ENCODE results near the gene LONRF2.

DNA sequence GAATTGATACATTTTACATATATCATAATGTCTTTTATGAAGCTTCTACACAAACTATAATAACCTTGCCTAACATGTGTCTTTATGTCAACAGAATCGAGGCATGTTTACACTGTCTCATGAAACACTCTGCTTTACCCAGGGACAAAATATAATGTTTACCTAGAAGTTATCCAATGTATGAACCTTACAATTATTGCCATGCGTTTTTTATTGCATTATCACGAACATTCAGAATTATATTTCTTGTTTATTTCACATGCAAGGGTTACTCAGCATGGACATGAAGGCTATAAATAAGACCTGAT is 19.8 kb downstream of the LONRF2 start:
- TF ChIP-seq, protein P1, sequence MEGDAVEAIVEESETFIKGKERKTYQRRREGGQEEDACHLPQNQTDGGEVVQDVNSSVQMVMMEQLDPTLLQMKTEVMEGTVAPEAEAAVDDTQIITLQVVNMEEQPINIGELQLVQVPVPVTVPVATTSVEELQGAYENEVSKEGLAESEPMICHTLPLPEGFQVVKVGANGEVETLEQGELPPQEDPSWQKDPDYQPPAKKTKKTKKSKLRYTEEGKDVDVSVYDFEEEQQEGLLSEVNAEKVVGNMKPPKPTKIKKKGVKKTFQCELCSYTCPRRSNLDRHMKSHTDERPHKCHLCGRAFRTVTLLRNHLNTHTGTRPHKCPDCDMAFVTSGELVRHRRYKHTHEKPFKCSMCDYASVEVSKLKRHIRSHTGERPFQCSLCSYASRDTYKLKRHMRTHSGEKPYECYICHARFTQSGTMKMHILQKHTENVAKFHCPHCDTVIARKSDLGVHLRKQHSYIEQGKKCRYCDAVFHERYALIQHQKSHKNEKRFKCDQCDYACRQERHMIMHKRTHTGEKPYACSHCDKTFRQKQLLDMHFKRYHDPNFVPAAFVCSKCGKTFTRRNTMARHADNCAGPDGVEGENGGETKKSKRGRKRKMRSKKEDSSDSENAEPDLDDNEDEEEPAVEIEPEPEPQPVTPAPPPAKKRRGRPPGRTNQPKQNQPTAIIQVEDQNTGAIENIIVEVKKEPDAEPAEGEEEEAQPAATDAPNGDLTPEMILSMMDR (IDR thresholded peaks at IDR 0.05), result no peak
- no peak for TF ChIP-seq POLR2AphosphoS5 (IDR thresholded peaks at IDR 0.05)
- TF ChIP-seq POLR2A (IDR thresholded peaks at IDR 0.05), result no peak

Measured in breast epithelium (tissue), 3 donors.